Astrocyte of the spinal cord (primary cell): Measurements from ENCODE around the gene DYRK4.

ENCODE experiments used
- DNase-seq: peaks from one replicate; pipeline ENCODE4 v3.0.0; 2011; ENCODE audit warnings: low read depth, low spot score
- H3K4me3 ChIP-seq: 2 replicates; pipeline ENCODE4 v1.5.1; 2011; ENCODE audit warnings: low read depth, mild to moderate bottlenecking, low read length, moderate library complexity
- in situ Hi-C: cut with HindIII; loops from 2 replicates; pipeline ENCODE4 v1.10.0; 2017; ENCODE audit warnings: low sequenced_read_pairs
- TF ChIP-seq, protein P1 (sequence below): IDR thresholded peaks from 2 replicates; pipeline ENCODE4 v1.5.1; 2012; ENCODE audit warnings: low read depth, mild to moderate bottlenecking, low read length, inconsistent platforms

Gene DYRK4

GRCh38 chr12:4588916-4589315, 26.9 kb downstream of the DYRK4 start:
- TF ChIP-seq, protein P1, sequence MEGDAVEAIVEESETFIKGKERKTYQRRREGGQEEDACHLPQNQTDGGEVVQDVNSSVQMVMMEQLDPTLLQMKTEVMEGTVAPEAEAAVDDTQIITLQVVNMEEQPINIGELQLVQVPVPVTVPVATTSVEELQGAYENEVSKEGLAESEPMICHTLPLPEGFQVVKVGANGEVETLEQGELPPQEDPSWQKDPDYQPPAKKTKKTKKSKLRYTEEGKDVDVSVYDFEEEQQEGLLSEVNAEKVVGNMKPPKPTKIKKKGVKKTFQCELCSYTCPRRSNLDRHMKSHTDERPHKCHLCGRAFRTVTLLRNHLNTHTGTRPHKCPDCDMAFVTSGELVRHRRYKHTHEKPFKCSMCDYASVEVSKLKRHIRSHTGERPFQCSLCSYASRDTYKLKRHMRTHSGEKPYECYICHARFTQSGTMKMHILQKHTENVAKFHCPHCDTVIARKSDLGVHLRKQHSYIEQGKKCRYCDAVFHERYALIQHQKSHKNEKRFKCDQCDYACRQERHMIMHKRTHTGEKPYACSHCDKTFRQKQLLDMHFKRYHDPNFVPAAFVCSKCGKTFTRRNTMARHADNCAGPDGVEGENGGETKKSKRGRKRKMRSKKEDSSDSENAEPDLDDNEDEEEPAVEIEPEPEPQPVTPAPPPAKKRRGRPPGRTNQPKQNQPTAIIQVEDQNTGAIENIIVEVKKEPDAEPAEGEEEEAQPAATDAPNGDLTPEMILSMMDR, result no peak
- no peak for DNase-seq
- in situ Hi-C loops, result no loop called here
- H3K4me3 ChIP-seq, result no peak overlapping the region

DNA sequence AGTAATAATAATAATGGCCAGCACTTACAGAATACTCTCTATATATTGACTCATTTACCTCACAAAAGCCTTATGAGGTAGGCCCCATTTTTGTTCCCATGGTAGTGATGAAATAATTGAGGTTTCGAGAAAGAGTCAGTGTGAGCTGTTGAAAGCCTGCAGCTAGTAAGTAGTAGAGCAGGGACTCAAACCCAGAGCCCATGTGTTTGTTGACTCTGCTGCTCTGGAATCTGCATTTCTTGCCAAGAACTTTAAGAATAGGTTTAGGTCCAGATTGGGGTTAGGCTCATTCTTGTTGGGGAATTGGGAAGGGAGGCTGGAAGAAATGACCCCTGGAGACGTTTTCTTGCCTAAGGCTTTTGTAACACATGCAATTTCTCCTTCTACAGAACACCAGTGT, 27.9 kb downstream of the DYRK4 start:
- TF ChIP-seq, protein P1, result no peak
- in situ Hi-C loops, result no loop called here

GRCh38 chr12:4591180-4591687, 29.2 kb downstream of the DYRK4 start:
- DNase-seq, result no peak
- no peak overlapping the region for H3K4me3 ChIP-seq
- TF ChIP-seq, protein P1, result no peak
- in situ Hi-C loops, result no loop called here

More for the DNA sequence above, 27.9 kb downstream of the DYRK4 start:
- DNase-seq, result no peak
- no peak overlapping the region for H3K4me3 ChIP-seq

DNA sequence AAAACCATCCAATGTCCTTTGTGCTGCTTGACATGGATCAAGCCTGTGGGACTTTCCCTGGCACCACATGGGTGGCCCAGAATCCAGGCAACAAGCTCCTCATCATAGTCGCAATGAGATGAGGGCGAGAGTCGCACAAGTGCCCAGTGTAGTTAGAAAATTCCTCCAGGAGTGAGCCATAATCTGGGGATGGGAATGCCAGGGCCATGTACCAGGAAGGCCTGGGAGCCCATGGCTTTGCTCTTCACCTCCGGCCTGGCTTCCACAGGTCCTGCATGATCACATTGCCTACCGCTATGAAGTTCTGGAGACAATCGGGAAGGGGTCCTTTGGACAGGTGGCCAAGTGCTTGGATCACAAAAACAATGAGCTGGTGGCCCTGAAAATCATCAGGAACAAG, 33.9 kb downstream of the DYRK4 start:
- no peak overlapping the region for H3K4me3 ChIP-seq
- DNase-seq, result no peak
- in situ Hi-C loops, result no loop called here
- TF ChIP-seq, protein P1, result no peak

DNA sequence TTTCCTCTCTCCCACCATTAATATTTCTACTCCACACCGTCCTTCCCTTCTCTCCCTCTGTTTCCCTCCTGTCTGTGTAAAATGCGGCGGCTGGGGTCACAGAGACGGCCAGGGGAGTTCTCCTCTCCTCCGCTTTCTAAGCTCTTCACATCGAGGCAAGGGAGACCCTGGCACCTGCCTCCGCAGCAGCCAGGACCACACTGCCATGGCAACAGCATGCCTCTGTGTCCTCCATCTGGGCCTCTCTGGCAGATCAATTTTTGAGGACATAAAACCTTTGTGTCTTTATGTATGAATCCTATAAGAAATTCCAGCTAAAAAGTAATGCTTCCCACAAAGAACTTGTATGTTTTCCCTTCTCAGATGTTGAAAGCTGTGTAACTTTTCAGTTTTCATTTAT, 41.4 kb downstream of the DYRK4 start:
- H3K4me3 ChIP-seq, result no peak overlapping the region
- TF ChIP-seq, protein P1, result no peak
- no peak for DNase-seq
- in situ Hi-C loops, result no loop called here

- in situ Hi-C loops, result no loop called here
- TF ChIP-seq, protein P1, result no peak
- H3K4me3 ChIP-seq, result no peak overlapping the region
- no peak for DNase-seq
These were observed 41.9 kb downstream of the DYRK4 start for GRCh38 chr12:4603946-4604345.
